IMR-90 (cell line): ENCODE results near the gene EPHA2. TPM values are rescaled to one million over a fixed set of nuclear protein-coding genes. Genes with fewer than 3 reads are reported as not detected.

Source experiments
- ATAC-seq: fragments of 200-7000 bp; cut with Tn5 transposase; 2 replicates; pipeline ENCODE4 v1.9.1; 2020; ENCODE audit warnings: low read depth, mild to moderate bottlenecking, moderate library complexity
- BruUV-seq: library from RNA; stranded (reverse); fragments of 400-500 nt; replicated peaks from 2 replicates; lab custom pipeline; 2021; lab: Mats Ljungman, UMichigan
- CTCF ChIA-PET: fragments of 300-600 bp; formaldehyde crosslinking; extraction: SDS; loops from one replicate; lab custom pipeline; 2021; ENCODE audit warnings: antibody characterized with exemption; lab: Yijun Ruan, JAX
- POLR2A ChIA-PET: fragments of 300-600 bp; sonication (Branson Sonifier 250); formaldehyde crosslinking; loops from one replicate; lab custom pipeline; 2022; ENCODE audit warnings: antibody characterized with exemption; ENCODE audit not compliant: unreplicated experiment; lab: Charles Lee
- DNase-seq: peaks from one replicate; pipeline ENCODE4 v3.0.0; 2013
- H2AFZ ChIP-seq: replicated peaks from 2 replicates; pipeline ENCODE3; 2013; ENCODE audit warnings: low read length, mild to moderate bottlenecking; ENCODE audit not compliant: poor library complexity
- H2AK5ac ChIP-seq: 2 replicates; pipeline ENCODE4 v1.6.1; 2013; ENCODE audit warnings: low read depth, low read length, inconsistent platforms
- H2AK9ac ChIP-seq: replicated peaks from 2 replicates; pipeline ENCODE3; 2013; ENCODE audit warnings: mild to moderate bottlenecking, low read depth, low read length, moderate library complexity; ENCODE audit not compliant: poor library complexity
- H2BK120ac ChIP-seq: 2 replicates; pipeline ENCODE4 v1.6.1; 2013; ENCODE audit warnings: low read depth, low read length, inconsistent platforms
- H2BK15ac ChIP-seq: 3 replicates; pipeline ENCODE4 v1.6.1; 2013; ENCODE audit warnings: low read depth, low read length, inconsistent platforms
- H2BK20ac ChIP-seq: 2 replicates; pipeline ENCODE4 v1.6.1; 2013; ENCODE audit warnings: low read depth, mild to moderate bottlenecking, inconsistent platforms, low read length, moderate library complexity
- H2BK5ac ChIP-seq: 2 replicates; pipeline ENCODE4 v1.6.1; 2013; ENCODE audit warnings: mild to moderate bottlenecking, low read depth, low read length, inconsistent platforms; ENCODE audit not compliant: poor library complexity, severe bottlenecking
- H3K14ac ChIP-seq: replicated peaks from 2 replicates; pipeline ENCODE4 v1.6.1; 2013; ENCODE audit warnings: low read depth, low read length, inconsistent platforms
- H3K18ac ChIP-seq: 2 replicates; pipeline ENCODE4 v1.6.1; 2013; ENCODE audit warnings: low read depth, low read length, control low read depth
- H3K23ac ChIP-seq: 2 replicates; pipeline ENCODE4 v1.6.1; 2013; ENCODE audit warnings: low read depth, low read length, inconsistent platforms
- H3K27ac ChIP-seq: 2 replicates; pipeline ENCODE4 v1.5.1; 2013; ENCODE audit warnings: mild to moderate bottlenecking, control low read depth, low read length; ENCODE audit not compliant: insufficient read depth
- H3K27me3 ChIP-seq: 2 replicates; pipeline ENCODE4 v1.6.1; 2013; ENCODE audit warnings: low read length; ENCODE audit not compliant: control insufficient read depth, insufficient read depth
- H3K36me3 ChIP-seq: 2 replicates; pipeline ENCODE4 v1.6.1; 2013; ENCODE audit warnings: low read length, mixed read lengths; ENCODE audit not compliant: control insufficient read depth, insufficient read depth
- H3K4ac ChIP-seq: 2 replicates; pipeline ENCODE4 v1.6.1; 2013; ENCODE audit warnings: low read depth, low read length, inconsistent platforms
- H3K4me1 ChIP-seq: 2 replicates; pipeline ENCODE4 v1.6.1; 2013; ENCODE audit warnings: low read length, mixed read lengths; ENCODE audit not compliant: control insufficient read depth, insufficient read depth
- H3K4me2 ChIP-seq: 2 replicates; pipeline ENCODE4 v1.6.1; 2013; ENCODE audit warnings: low read depth, mild to moderate bottlenecking, control low read depth, low read length, moderate library complexity
- H3K4me3 ChIP-seq: 2 replicates; pipeline ENCODE4 v1.5.1; 2013; ENCODE audit warnings: low read depth, mild to moderate bottlenecking, control low read depth, low read length, moderate library complexity; ENCODE audit not compliant: insufficient read depth
- H3K56ac ChIP-seq: 2 replicates; pipeline ENCODE4 v1.6.1; 2013; ENCODE audit warnings: low read length, inconsistent platforms; ENCODE audit not compliant: insufficient read depth; ENCODE audit errors: extremely low read depth
- H3K79me1 ChIP-seq, 2 experiments: 2 replicates each; pipeline ENCODE4 v1.6.1; 2013; ENCODE audit warnings: low read length in 2 of 2, inconsistent platforms in 1 of 2, low read depth in 1 of 2
- H3K9ac ChIP-seq: 2 replicates; pipeline ENCODE4 v1.6.1; 2013; ENCODE audit warnings: low read depth, low read length, control low read depth
- H3K9me1 ChIP-seq: 2 replicates; pipeline ENCODE4 v1.6.1; 2013; ENCODE audit warnings: low read length, inconsistent platforms; ENCODE audit not compliant: insufficient read depth
- H3K9me3 ChIP-seq: 2 replicates; pipeline ENCODE4 v1.6.1; 2013; ENCODE audit warnings: low read length; ENCODE audit not compliant: control insufficient read depth, insufficient read depth
- H4K20me1 ChIP-seq: 2 replicates; pipeline ENCODE4 v1.6.1; 2013; ENCODE audit warnings: low read length, inconsistent platforms; ENCODE audit not compliant: insufficient read depth
- H4K5ac ChIP-seq: 2 replicates; pipeline ENCODE4 v1.6.1; 2013; ENCODE audit warnings: mild to moderate bottlenecking, low read depth, low read length, control low read depth
- H4K8ac ChIP-seq, 2 experiments: 2 replicates each; pipeline ENCODE4 v1.6.1; 2013; ENCODE audit warnings: low read depth in 2 of 2, low read length in 2 of 2, control low read depth in 1 of 2, inconsistent platforms in 1 of 2
- H4K91ac ChIP-seq: 2 replicates; pipeline ENCODE4 v1.6.1; 2013; ENCODE audit warnings: low read depth, low read length, inconsistent platforms; ENCODE audit not compliant: insufficient read depth
- BHLHE40 ChIP-seq: fragments of 150-350 bp; IDR thresholded peaks from 2 replicates; pipeline ENCODE4 v1.6.1; 2016; ENCODE audit warnings: mild to moderate bottlenecking, low read depth, low read length
- CEBPB ChIP-seq: IDR thresholded peaks from 2 replicates; pipeline ENCODE4 v1.6.1; 2012; ENCODE audit warnings: low read depth, low read length, improper control_type of control experiment
- CHD1 ChIP-seq: IDR thresholded peaks from 2 replicates; pipeline ENCODE4 v1.6.1; 2012; ENCODE audit warnings: low read depth, low read length, improper control_type of control experiment
- FOS ChIP-seq: fragments of 150-350 bp; IDR thresholded peaks from 2 replicates; pipeline ENCODE4 v1.6.1; 2016; ENCODE audit warnings: low read depth, low read length
- MAFK ChIP-seq: IDR thresholded peaks from 2 replicates; pipeline ENCODE4 v1.6.1; 2012; ENCODE audit warnings: low read depth, low read length, improper control_type of control experiment
- MAZ ChIP-seq: IDR thresholded peaks from 2 replicates; pipeline ENCODE4 v1.6.1; 2012; ENCODE audit warnings: low read depth, mild to moderate bottlenecking, low read length, improper control_type of control experiment, moderate library complexity, borderline replicate concordance
- MXI1 ChIP-seq: IDR thresholded peaks from 2 replicates; pipeline ENCODE4 v1.6.1; 2012; ENCODE audit warnings: low read depth, mild to moderate bottlenecking, low read length, moderate library complexity, borderline replicate concordance
- NFE2L2 ChIP-seq: fragments of 150-350 bp; IDR thresholded peaks from 2 replicates; pipeline ENCODE4 v1.6.1; 2016; ENCODE audit warnings: low read depth, mild to moderate bottlenecking, low read length
- POLR2A ChIP-seq: IDR thresholded peaks from 2 replicates; pipeline ENCODE4 v1.6.1; 2012; ENCODE audit warnings: mild to moderate bottlenecking, low read depth, low read length
- RAD21 ChIP-seq: IDR thresholded peaks from 2 replicates; pipeline ENCODE4 v1.6.1; 2012; ENCODE audit warnings: low read length, improper control_type of control experiment
- RCOR1 ChIP-seq: IDR thresholded peaks from 2 replicates; pipeline ENCODE4 v1.6.1; 2012; ENCODE audit warnings: mild to moderate bottlenecking, low read length, improper control_type of control experiment; ENCODE audit not compliant: insufficient replicate concordance
- RFX5 ChIP-seq: IDR thresholded peaks from 2 replicates; pipeline ENCODE4 v1.8.0; 2012; ENCODE audit warnings: low read depth, mild to moderate bottlenecking, low read length, moderate library complexity
- SMC3 ChIP-seq: fragments of 150-350 bp; IDR thresholded peaks from 2 replicates; pipeline ENCODE4 v1.6.1; 2016; ENCODE audit warnings: low read depth, mild to moderate bottlenecking, antibody characterized with exemption, low read length, moderate library complexity
- WGBS, 2 experiments: methylation state at CpG; one replicate each; pipeline versions ENCODE4 v1.1.5 to v1.1.7; 2013; ENCODE audit warnings: missing lambda C conversion rate in 2 of 2; ENCODE audit not compliant: insufficient read length in 1 of 2; ENCODE audit errors: extremely low coverage in 2 of 2; 5-methylcytosine and 5-hydroxymethylcytosine counted together
- dilution Hi-C: fragments of 300-500 bp; cut with HindIII; formaldehyde crosslinking; loops from one replicate; pipeline ENCODE4 v1.14.3; 2018; ENCODE audit warnings: low sequenced_read_pairs; ENCODE audit not compliant: unreplicated experiment
- in situ Hi-C: fragments of 300-500 bp; cut with MboI; formaldehyde crosslinking; loops from 3 replicates; pipeline ENCODE4 v1.14.3; 2019; ENCODE audit warnings: low sequenced_read_pairs, inconsistent platforms, mixed read lengths
- intact Hi-C: fragments of 100-400 bp; cut with micrococcal nuclease; formaldehyde crosslinking; loops from 2 replicates; pipeline ENCODE4 v1.10.0; 2022
- polyA plus RNA-seq, 3 experiments: library from polyadenylated mRNA; depleted of rRNA; stranded (reverse); fragments of >200 nt; gene quantifications; 2 replicates each; pipeline ENCODE4 v1.2.3, GENCODE V29; 2012; ENCODE audit warnings: low replicate concordance in 1 of 3
- total RNA-seq: library from RNA; depleted of rRNA; stranded (reverse); fragments of >200 nt; gene quantifications from 2 replicates; pipeline ENCODE4 v1.2.3, GENCODE V29; 2012
- TF ChIP-seq, protein P1 (sequence below): fragments of 150-350 bp; IDR thresholded peaks from 2 replicates; pipeline ENCODE4 v1.6.1; 2017; ENCODE audit warnings: mild to moderate bottlenecking, antibody characterized with exemption, low read length, low read depth
- TF ChIP-seq, protein P2 (sequence below): fragments of 150-350 bp; IDR thresholded peaks from 2 replicates; pipeline ENCODE4 v1.6.1; 2016; ENCODE audit warnings: low read depth, mild to moderate bottlenecking, low read length, moderate library complexity, borderline replicate concordance

EPHA2 gene
- total and polyA plus RNA-seq, 2 of the 4 experiments (the other 2 are of a cell fraction): 24.0 to 72.6 TPM

DNA sequence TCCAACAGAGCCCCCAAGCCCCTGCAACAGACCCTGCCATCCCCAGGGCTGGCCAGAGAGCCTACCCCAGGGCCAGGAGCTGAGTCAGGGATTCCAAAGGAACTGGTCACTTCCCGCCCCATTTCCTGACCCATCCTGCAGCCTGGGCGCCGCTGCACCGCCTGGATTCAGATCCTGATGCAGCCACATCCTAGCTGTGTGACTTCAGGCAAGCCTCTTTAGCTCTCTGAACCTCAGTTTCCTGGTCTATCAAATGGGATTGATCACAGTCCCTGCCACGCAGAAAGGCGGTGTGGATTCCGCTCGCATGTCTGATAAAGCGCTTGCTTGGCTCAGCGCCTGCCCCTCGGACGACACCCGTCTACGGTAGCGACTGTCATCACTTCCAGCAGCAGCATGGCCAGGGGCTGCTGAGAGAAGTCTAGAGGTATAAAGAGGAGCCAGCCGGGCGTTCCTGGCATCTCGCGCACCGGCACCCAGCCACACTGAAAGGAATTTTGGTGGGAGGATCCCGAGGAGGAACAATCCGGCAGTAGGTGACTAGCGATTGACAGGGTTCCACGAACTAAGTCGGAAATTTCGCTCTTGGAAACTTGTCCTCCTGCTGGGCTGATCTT is 10.1 kb downstream of the EPHA2 start:
- H3K4me3 ChIP-seq: peak overlapping the region; percentile 13
- peak overlapping the region; percentile 99 for H3K4ac ChIP-seq
- H3K4me2 ChIP-seq: peak overlapping the region; percentile 72
- peak overlapping the region; percentile 94 for H2BK20ac ChIP-seq
- peaks cover 60% of the 10 kb centered on the region for H3K36me3 ChIP-seq
- peaks cover 20% of the 10 kb centered on the region for H4K20me1 ChIP-seq
- peak overlapping the region; percentile 99 for H2AK5ac ChIP-seq
- peak overlapping the region; percentile 94 to 98 for H4K8ac ChIP-seq
- no TSS peak for BruUV-seq
- peak overlapping the region; percentile 99 for H2BK5ac ChIP-seq
- peaks cover 16 to 91% of the 10 kb centered on the region in 2 experiments; a peak in 3 of 4 replicates for H3K79me1 ChIP-seq
- in situ Hi-C loops: no loop called here
- H4K91ac ChIP-seq: peak overlapping the region; percentile 100
- H3K18ac ChIP-seq: peak overlapping the region; percentile 95
- POLR2A ChIA-PET: no interaction called here
- CTCF ChIA-PET: interaction anchor here (0.7 to 0.9 kb wide), 2 partner anchors 63 kb away, joined by 3 to 4 read pairs; no protein-coding TSS in a partner anchor
- H3K9me1 ChIP-seq: peaks cover 30% of the 10 kb centered on the region
- peak; percentile 92 for DNase-seq
- H2AK9ac ChIP-seq: peak overlapping the region; percentile 100
- intact Hi-C loops: loop anchor here (2.0 kb wide), 2 partner anchors 41 to 67 kb away; no protein-coding TSS in a partner anchor
- dilution Hi-C loops: no loop called here
- H3K14ac ChIP-seq: peak overlapping the region; percentile 99
- peak overlapping the region; percentile 98; the same call in 2 of the 3 replicates for H2BK15ac ChIP-seq
- peak; percentile 68 for ATAC-seq
- H3K4me1 ChIP-seq: peaks cover 50% of the 10 kb centered on the region
- peak overlapping the region; percentile 98 for H4K5ac ChIP-seq
- H3K23ac ChIP-seq: peak overlapping the region; percentile 98
- H2BK120ac ChIP-seq: peak overlapping the region; percentile 97
- H3K9me3 ChIP-seq: no peaks in the 10 kb centered on the region
- H3K56ac ChIP-seq: peak overlapping the region; percentile 99
- H2AFZ ChIP-seq: peak overlapping the region; percentile 75
- H3K9ac ChIP-seq: peak overlapping the region; percentile 87
- H3K27ac ChIP-seq: peak overlapping the region; percentile 99
- no peaks in the 10 kb centered on the region for H3K27me3 ChIP-seq
- 0% methylated on average over 13 of the region's 26 CpGs; no CpG with 5 or more reads in 1 of the 2 experiments for WGBS, 2 experiments
- TF ChIP-seq POLR2A (peak; percentile 49), RAD21 (no peak), RCOR1 (peak; percentile 98), FOS (peak; percentile 66; the same call in 1 of the 2 replicates), MAFK (peak; percentile 81), MAZ (peak; percentile 31; the same call in 1 of the 2 replicates), MXI1 (peak; percentile 33; the same call in 1 of the 2 replicates), SMC3 (no peak), CHD1 (no peak), RFX5 (no peak), BHLHE40 (no peak), CEBPB (no peak), NFE2L2 (no peak)
- TF ChIP-seq, protein P1, sequence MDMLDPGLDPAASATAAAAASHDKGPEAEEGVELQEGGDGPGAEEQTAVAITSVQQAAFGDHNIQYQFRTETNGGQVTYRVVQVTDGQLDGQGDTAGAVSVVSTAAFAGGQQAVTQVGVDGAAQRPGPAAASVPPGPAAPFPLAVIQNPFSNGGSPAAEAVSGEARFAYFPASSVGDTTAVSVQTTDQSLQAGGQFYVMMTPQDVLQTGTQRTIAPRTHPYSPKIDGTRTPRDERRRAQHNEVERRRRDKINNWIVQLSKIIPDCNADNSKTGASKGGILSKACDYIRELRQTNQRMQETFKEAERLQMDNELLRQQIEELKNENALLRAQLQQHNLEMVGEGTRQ: no peak
- TF ChIP-seq, protein P2, sequence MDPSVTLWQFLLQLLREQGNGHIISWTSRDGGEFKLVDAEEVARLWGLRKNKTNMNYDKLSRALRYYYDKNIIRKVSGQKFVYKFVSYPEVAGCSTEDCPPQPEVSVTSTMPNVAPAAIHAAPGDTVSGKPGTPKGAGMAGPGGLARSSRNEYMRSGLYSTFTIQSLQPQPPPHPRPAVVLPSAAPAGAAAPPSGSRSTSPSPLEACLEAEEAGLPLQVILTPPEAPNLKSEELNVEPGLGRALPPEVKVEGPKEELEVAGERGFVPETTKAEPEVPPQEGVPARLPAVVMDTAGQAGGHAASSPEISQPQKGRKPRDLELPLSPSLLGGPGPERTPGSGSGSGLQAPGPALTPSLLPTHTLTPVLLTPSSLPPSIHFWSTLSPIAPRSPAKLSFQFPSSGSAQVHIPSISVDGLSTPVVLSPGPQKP: no peak
